Transverse colon (tissue), 4 donors: ENCODE results near the gene ZNF232.
"Not testable (repeated sequence)": the region's sequence is repeated elsewhere in the genome, so short reads cannot be mapped to it uniquely, and the experiment has no call there.

Source experiments
- CTCF ChIP-seq, 5 experiments: fragments of 200-600 bp in 3 of 5; fragments of 450-650 bp in 2 of 5; sonication (generic) in 3 of 5; IDR thresholded peaks; 1 replicate in 2 of 5; 2 replicates in 3 of 5; pipeline ENCODE4 v1.5.1; 2016 to 2017; ENCODE audit warnings: antibody characterized with exemption in 5 of 5, inconsistent platforms in 3 of 5, mild to moderate bottlenecking in 2 of 5, moderate library complexity in 1 of 5
- EP300 ChIP-seq: sonication (generic); formaldehyde crosslinking; IDR thresholded peaks from one replicate; pipeline ENCODE4 v1.6.1; 2017; ENCODE audit warnings: antibody characterized with exemption, low read depth
- POLR2A ChIP-seq: fragments of 450-650 bp; IDR thresholded peaks from one replicate; pipeline ENCODE4 v1.6.1; 2016; ENCODE audit warnings: antibody characterized with exemption, mild to moderate bottlenecking, moderate library complexity
- POLR2AphosphoS5 ChIP-seq, 3 donors: sonication (generic); formaldehyde crosslinking; IDR thresholded peaks; one replicate each; pipeline ENCODE4 v1.6.1; 2016; ENCODE audit warnings: antibody characterized with exemption in 3 of 3

DNA sequence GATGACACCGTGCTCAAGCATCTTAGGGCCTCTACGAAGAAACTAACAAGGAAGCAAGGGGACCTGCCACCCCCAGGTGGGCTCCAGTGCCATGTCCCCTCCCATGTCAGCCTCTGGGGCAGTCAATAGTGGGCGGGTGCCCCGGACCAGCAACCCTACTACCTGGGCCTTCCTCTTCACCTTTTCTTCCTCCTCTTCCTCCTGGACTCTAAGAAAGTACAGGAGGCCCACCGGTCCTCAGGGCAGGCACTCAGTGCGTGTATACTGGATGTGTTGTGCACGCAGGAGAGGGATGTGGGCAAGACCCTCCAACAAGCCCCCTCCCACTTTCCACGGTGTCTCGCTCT lies 26.5 kb upstream of the ZNF232 start:
- not testable (repeated sequence) for TF ChIP-seq POLR2A; EP300; CTCF (IDR thresholded peaks at IDR 0.05); POLR2AphosphoS5 (IDR thresholded peaks at IDR 0.05)
